ENCODE data around the gene MGAT5. TPM values are rescaled to one million over a fixed set of nuclear protein-coding genes. Genes with fewer than 3 reads are reported as not detected.

MGAT5 gene
- total RNA-seq, 1 donor from 2014 or later: 54.4 TPM

- intact Hi-C loops (cut with DNase I): no loop called here
- ATAC-seq (no peak), DNase-seq (no peak)
- H3K36me3 ChIP-seq: no peaks in the 10 kb centered on the region
- no peaks in the 10 kb centered on the region for H3K9me3 ChIP-seq
- no peak overlapping the region for H3K27ac ChIP-seq
- TF ChIP-seq, protein P1, sequence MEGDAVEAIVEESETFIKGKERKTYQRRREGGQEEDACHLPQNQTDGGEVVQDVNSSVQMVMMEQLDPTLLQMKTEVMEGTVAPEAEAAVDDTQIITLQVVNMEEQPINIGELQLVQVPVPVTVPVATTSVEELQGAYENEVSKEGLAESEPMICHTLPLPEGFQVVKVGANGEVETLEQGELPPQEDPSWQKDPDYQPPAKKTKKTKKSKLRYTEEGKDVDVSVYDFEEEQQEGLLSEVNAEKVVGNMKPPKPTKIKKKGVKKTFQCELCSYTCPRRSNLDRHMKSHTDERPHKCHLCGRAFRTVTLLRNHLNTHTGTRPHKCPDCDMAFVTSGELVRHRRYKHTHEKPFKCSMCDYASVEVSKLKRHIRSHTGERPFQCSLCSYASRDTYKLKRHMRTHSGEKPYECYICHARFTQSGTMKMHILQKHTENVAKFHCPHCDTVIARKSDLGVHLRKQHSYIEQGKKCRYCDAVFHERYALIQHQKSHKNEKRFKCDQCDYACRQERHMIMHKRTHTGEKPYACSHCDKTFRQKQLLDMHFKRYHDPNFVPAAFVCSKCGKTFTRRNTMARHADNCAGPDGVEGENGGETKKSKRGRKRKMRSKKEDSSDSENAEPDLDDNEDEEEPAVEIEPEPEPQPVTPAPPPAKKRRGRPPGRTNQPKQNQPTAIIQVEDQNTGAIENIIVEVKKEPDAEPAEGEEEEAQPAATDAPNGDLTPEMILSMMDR (IDR thresholded peaks at IDR 0.05): no peak
- no peak overlapping the region for H3K4me3 ChIP-seq
- no peaks in the 10 kb centered on the region for H3K27me3 ChIP-seq
- H3K4me1 ChIP-seq: peaks cover 22% of the 10 kb centered on the region
Measured at GRCh38 chr2:134300585-134300984, 46.7 kb downstream of the MGAT5 start.

DNA sequence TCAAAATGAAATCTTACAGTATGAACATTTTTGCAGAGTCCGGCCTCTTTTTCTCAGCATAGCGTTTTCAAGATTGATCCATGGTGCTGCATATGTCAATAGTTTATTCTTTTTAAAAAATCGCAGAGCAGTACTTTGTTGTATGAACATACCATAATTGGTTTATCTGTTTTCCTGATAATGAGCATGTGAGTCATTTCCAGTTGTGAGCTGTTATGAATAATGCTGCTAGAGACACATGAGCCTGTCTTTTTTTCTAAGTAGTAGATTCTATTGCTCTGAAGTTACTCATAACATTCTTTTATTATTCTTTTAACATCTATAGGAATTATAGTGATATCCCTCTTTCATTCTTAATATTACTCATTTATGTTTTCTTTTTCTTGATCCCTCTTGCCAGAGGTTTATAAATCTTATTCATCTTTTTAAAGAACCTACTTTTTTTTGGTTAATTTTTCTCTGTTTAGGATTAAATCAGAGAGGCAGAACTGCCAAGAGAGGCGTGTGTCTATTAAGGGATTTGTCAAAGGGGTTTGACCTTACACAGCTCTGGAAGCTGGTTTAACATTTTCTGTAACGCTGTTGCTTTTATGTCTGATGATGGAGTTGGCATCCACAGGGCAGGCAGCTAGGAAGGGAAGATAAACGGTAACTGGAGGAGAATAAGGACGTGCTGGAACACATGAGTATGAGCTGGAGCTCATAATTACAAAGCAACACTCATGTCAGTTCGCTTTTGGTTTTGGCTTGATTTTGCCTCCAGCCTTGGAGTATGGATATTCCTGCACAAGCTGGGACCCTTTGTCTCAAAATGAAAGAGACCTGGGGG is 47.4 kb downstream of the MGAT5 start:
- no peaks in the 10 kb centered on the region for H3K36me3 ChIP-seq
- peaks cover 18% of the 10 kb centered on the region for H3K4me1 ChIP-seq
- intact Hi-C loops (cut with DNase I): no loop called here
- no peak overlapping the region for H3K27ac ChIP-seq
- TF ChIP-seq, protein P1 (IDR thresholded peaks at IDR 0.05): no peak
- ATAC-seq: no peak
- H3K27me3 ChIP-seq: no peaks in the 10 kb centered on the region
- no peak overlapping the region for H3K4me3 ChIP-seq
- no peak for DNase-seq
- H3K9me3 ChIP-seq: no peaks in the 10 kb centered on the region

DNA sequence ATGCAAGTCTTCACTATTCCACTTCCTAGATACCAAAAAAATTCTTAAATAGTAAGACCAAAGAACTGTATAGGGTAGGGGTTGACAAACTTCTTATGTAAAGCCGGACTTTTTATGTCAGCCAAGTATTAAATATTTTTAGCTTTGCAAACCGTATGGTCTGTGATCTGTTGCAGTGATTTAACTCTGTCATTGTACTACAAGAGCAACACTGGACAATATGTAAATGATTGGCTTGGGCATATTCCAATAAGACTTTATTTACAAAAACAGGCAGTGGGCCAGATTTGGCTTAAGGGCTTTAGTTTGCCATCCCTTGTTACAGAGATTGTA is 48.0 kb downstream of the MGAT5 start:
- Histone ChIP-seq H3K27ac (no peak overlapping the region), H3K4me1 (peaks cover 19% of the 10 kb centered on the region), H3K4me3 (no peak overlapping the region), H3K27me3 (no peaks in the 10 kb centered on the region), H3K36me3 (no peaks in the 10 kb centered on the region), H3K9me3 (no peaks in the 10 kb centered on the region)
- ATAC-seq (no peak), DNase-seq (no peak)
- intact Hi-C loops (cut with DNase I): no loop called here
- TF ChIP-seq, protein P1 (IDR thresholded peaks at IDR 0.05): no peak

GRCh38 chr2:134304394-134305108 is 50.7 kb downstream of the MGAT5 start:
- Histone ChIP-seq H3K27ac (no peak overlapping the region), H3K9me3 (no peaks in the 10 kb centered on the region), H3K4me1 (peaks cover 19% of the 10 kb centered on the region), H3K36me3 (no peaks in the 10 kb centered on the region), H3K4me3 (no peak overlapping the region), H3K27me3 (no peaks in the 10 kb centered on the region)
- no peak for DNase-seq
- intact Hi-C loops (cut with DNase I): no loop called here
- TF ChIP-seq, protein P1 (IDR thresholded peaks at IDR 0.05): no peak
- ATAC-seq: peak; percentile 63

DNA sequence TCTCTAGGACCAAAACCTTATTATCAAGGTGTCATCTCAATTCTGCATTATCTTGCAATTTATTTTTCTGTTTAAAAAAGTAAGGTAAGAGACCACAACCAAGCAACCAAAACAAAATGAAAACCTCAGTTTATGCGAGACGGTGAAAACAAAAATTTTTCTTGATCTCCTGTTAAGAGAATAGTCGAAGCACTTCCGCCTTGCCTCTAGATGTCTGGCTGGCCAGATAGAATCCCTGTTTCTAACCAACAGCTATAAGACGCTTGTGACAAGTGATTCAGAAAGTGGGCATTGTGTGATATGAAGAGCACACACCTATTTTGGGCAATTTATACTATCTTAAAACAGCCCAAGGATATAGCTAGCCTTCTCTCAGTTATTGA is 51.2 kb downstream of the MGAT5 start:
- TF ChIP-seq, protein P1 (IDR thresholded peaks at IDR 0.05): no peak
- ATAC-seq (no peak), DNase-seq (no peak)
- Histone ChIP-seq H3K9me3 (no peaks in the 10 kb centered on the region), H3K4me1 (peaks cover 19% of the 10 kb centered on the region), H3K4me3 (no peak overlapping the region), H3K36me3 (no peaks in the 10 kb centered on the region), H3K27me3 (no peaks in the 10 kb centered on the region), H3K27ac (no peak overlapping the region)
- intact Hi-C loops (cut with DNase I): no loop called here

Measured in upper lobe of right lung (tissue), 1 donor.